HG03039 (cell line): Measurements from ENCODE around the gene WDR64.
"Not testable (repeated sequence)": the region's sequence is repeated elsewhere in the genome, so short reads cannot be mapped to it uniquely, and the experiment has no call there.

Source experiments
- ATAC-seq: cut with Tn5 transposase; IDR thresholded peaks from one replicate; pipeline ENCODE4 v1.9.1; 2021; ENCODE audit warnings: mild to moderate bottlenecking, moderate library complexity; ENCODE audit not compliant: unreplicated experiment

Gene WDR64

DNA sequence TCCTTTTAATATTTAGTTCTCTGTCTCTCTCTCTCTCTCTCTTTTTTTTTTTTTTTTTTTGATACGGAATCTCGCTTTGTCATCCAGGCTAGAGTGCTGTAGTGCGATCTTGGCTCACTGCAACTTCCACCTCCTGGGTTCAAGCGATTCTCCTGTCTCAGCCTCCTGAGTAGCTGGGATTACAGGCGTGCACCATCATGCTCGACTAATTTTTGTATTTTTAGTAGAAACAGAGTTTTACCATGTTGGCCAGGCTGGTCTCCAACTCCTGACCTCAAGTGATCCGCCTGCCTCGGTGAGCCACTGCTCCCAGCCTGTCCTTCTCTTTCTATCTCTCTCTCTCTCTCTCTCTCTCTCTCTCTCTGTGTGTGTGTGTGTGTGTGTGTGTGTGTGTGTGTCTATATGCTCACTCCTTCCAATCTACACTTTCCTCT, 83.4 kb downstream of the WDR64 start:
- not testable (repeated sequence) for ATAC-seq

DNA sequence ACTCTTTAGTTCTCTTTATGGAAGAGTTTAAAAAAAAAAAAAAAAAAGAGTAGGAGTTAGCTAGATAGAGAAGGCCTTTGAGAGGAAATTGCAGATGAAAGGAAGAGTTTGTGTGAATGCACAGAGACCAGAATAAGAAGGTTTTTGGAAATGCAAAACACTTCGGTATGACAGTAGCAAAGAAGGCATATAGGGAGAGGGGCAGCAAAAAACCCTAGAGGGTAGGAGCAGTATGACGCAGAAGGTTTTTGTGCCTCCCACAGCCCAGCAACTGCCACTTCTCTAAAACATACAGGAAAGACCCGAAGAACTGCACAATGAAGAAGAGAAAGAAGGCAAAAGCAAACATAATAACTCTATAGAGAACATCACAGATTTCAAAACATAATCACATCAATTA, 84.3 kb downstream of the WDR64 start:
- no peak for ATAC-seq

DNA sequence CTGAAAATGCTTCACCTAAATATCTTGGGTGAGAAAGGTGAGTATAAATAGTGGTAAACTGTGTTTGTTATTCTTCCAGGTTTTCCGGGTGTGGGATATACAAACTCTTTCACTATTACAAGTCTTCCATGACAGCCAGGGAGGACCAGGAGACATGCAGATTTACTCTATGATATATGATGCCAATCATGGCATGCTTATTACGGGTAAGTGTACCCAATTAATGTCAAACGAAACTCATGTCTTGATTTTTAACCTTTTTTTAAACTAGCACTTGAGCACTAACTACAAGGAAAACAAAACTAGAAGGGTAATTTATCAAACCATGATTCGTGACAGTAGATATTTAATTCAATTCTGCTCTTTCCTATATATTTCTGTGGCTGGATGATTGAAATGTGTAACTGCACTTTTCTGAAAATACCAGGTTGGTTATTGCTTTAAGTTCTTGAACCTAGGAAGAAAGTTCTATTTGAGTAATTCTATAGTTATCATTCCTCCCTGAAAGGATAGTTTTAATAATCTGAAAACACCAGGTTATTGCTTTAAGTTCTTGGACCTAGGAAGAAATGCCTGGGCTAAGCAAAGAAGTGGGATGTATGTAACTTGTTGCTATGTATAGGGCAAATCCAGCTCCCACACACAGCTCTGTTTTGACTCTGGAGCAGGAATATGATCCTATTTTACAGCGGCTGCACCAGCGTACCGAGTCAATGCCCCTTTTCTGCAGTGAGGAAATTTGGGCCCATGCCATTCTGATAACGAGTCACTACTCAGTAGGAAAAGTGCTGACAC, 86.4 kb downstream of the WDR64 start:
- no peak for ATAC-seq

DNA sequence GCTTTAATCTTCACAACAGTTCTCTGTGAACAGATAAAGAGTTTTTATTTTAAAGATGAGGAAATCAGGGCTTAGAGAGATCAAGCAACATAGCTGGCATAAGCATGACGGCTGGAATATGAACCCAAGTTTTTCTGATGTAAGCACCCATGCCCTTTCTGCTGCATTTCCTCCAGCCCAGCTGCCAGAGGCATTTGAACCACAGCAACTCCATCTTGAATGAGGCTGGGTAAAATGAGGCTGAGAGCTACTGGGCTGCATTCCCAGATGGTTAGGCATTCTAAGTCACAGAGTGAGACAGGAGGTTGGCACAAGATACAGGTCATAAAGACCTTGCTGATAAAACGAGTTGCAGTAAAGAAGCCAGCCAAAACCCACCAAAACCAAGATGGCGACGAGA, 90.0 kb downstream of the WDR64 start:
- ATAC-seq = no peak

DNA sequence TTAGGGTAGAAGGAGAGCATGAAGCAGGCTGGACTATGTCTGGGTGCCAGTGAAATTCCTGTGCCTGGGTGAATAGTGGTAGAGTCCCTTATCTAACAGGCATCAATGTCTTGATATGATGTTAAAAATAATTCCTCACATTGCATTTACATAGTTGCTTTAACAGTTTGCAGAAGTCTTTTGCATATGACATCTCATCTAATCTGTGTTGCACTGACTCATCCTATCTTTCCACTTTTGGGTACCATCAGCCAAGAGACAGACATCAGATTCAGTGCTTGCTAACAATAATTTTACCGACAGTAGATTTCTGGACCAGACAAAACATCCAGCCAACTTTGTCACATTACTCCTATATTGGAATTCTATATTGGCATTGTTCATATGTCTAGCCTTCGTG, 92.5 kb downstream of the WDR64 start:
- no peak for ATAC-seq

DNA sequence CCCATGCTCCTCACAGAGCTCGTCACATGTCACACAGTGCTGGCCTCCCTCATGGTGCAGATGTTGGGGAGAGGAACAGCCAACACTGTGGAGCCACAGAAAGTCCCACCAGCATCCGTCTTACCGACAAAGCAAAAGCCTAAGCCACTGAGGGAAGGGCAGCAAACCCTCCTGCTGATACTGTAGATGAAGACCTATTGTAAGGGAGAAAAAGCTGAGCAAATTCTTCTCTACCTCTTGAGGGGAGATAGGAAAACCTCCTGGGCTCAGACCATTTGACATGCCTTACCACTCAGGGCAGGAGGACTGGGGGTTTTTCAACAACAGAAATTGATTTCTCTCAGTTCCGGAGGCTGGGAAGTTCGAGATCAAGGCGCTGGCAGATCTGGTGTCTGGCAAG, 95.9 kb downstream of the WDR64 start:
- no peak for ATAC-seq

DNA sequence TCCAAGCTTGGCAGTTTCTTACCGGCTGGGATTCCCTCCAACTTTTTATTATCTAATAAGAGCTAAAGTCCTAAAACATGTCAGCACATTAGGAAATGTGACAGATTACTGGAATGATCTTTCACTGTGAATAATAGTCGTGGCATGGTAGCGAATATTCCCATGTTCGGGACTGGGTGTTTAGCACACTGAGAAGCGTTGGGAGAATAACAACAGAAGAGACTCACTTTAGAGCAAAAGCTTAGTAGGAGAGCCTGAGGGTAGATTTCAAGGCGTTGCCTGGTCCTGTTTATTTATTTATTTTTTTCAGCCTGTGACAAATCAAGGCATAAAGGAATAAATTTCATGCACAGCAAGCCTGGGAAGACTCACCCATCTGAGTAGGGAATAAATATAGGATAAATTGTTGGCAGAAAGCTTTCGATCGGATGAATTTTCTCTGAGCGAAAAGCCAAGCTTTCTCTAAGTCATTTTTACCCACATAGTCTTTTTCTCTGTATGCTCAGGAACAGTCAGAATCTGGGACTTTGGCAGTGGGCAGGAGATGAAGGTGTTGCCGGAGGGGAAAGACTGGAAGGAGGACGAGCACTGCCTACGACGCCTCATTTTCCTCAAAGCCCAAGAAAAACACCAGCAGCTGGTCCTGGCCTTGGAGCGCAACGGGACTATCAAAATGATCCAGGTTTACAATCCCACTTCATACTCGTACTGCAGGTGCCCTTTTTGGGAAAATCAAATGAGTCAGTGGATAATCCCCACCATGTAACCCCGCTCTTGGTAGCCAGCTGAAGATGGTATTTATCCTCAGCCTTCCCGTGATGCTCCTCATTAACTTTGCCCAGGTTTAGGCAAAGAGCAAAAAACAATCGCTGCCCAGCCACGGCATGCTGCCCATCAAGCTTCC, 97.2 kb downstream of the WDR64 start:
- ATAC-seq = no peak

DNA sequence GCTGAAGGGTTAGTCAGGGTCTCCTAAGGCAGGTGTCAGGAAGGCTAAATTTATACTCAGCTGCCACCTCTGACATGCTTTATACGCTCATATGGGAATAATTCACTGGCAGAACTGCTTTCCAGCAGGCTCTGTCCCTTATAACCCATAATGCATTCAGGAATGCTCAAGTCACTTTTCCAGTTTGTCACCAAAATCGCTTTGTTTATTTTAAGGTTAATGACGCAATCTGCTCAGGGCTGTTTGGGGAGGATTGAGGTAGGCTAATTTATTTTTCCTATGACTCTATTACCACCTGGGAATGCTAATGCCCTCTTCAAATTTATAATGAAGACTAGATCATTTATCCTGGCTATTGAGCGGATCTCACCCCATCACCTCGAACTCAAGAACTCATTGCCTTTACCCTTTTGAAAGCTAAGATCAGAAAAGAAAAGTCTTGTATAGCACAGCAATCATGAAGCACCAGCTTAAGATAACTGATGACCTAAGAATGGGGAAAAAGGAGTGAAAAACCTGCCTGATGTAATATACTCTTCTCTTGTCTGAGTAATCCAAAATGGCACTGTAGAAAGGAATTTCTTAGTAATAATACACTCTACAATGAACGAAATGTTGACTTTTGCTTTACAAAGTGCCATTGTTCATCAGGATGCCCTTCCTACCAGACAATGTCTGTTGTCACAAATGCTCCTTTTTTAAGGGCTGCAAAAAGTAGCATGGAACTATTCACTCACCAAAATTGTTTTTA, 98.0 kb downstream of the WDR64 start:
- no peak for ATAC-seq

DNA sequence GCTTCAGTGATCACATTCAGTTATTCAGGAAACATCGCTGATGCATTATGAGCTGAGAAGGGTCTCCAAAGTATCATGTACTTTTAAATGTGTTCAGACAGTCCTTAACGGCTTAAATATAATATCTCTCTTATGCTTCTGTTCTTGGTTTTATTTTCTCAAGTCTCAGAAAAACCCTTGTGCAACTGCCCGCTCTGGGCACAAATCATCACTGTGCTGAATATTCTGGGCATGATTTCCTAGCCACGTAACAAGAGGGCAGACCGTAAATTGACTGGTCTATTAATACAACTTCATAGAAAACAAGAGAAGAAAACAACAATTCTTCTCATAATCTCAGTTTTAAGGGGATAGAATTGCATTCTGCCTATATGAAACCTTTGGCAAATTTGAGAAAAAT, 99.4 kb downstream of the WDR64 start:
- ATAC-seq = no peak

DNA sequence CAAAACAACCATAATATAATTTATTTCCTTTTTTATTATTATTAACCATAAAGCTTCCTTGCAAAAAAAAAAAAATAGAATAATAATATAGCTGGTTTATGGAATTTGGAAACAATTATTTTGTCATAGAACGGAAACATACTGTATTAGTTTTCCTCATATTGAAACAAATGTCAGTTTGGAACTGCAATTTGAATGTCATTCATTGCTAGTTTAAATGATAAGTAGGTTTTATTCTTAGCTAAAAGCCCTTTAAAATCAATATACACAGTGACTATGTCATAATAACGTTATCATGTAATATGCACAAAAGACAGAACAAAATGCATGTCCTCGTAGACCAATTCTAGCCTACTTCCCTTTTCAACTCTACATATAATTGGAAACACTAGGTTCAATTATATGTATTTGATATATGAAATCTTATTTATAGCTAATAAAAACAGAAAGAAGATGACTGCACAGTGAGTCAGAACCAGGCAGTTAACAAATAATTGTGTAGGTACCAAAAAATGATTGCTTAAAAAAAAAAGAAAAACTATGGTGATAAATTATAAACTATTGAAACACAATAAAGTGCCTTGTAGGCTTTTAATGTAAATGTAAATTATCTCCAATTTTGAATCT, 110.7 kb downstream of the WDR64 start:
- ATAC-seq = no peak

DNA sequence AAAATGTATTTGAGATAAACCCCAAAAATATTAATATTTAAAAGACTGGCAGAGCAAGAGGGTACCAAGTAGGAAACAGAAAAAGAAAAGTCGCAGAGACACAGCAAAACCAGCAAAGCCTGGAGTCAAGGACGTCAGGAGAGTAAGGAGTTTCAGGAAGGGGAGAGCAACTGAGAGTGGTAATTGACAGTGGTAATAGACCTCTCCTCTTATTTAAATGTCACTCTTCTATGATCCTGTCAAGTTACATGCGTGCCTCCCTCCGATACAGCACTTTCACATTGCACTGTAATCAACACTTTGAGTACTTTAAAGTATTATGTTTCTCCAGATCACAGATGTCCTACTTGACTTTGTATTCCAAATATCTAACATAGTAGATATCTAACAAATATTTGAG, 113.3 kb downstream of the WDR64 start:
- no peak for ATAC-seq

DNA sequence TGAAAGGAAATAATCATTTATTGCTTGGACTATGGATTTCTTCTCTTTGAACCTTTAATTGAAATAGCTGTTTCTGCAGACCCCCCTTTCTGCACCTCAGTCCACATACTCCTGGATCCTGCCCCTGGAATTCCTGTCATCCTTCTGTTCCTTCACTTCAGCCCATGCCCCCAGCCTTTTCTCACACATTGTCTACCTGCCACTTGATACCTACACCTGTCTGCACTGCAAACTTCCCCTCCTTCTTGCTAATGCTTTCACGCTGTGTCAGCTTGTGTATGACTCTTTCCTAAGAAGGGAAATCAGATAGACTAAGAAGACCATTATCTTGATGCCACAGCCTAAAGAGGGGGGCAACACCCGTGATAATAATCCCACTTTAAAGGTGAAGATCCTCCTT, 115.7 kb downstream of the WDR64 start:
- ATAC-seq = no peak

DNA sequence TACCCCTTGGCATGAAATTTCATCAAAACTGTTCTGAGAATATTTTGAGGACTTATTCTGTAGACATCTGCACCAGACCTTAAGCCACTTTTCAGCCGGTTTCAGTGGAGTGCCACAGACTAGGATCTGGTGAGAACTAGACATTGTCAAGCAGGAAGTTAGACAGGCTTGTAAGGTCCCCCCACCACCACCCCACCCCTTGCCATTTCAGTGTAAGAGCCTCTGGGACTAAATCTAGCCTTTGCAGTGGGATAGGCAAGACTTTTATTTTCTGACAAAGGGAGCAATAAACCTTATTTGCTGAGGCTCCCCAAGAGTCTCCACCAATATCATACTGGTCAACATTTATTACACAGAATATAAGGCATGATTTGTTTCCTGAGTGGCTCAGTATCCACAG, 118.0 kb downstream of the WDR64 start:
- no peak for ATAC-seq

DNA sequence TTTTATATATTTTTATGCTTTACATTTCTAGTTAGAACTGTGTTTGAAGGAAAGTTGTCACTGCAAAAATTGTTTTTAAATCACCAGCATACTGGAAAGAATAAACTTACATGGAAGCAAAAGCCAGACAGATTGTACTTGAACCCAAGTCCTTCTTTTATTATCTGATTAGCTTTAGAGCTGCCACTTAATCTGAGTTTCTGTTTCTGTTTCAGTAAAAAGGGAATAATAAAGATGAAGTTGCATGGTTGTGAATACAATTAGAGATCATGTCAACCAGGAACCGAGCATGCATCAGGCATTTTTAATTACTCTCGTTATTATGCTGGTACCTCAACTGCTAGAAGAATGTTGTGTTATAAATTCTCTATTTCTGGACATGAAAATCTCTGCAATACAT, 119.0 kb downstream of the WDR64 start:
- ATAC-seq = no peak

DNA sequence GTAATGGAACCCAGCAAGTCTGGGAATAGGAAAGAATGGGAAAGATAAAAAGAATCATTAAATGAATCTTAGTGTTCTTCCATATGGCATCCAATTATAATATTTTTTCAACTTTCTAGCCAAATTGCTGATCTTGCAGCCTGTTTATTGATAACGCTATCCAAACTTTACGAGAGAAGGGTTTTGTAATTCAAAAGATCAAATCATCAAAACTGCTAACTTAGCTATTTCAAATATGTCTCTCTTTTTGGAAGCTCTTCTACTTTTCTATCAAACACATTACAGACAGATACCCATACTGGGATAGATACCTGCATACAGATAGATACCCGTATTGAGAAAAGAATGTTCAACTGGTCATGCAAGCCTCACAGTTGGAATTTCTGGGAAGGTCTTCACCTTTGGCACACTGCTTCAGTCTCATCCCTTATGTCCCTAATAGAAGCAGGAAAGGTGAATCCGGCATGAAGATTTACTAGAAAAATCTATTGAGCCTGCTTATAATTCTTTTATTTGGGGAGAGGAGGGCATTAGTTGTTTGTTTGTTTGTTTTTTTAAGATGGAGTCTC, 120.9 kb downstream of the WDR64 start:
- ATAC-seq = no peak

DNA sequence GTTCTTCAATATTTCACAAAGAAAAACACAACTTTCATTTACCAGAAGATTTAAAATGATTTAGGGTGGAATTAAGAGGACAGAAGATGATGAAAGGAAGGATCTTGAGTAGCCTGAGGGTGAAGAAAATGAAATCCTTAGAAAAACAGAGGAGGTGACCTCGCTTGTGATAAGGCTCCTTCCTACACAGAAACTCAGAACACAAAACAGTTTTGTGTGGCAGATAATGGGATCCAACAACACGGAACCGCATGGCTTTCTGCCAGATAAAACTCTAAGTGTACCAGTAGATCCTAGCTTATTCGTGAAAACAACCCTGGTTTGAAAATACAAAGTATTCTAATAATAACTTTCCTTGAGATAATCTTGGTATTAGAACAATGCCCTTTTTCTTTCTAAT, 121.9 kb downstream of the WDR64 start:
- ATAC-seq = no peak

DNA sequence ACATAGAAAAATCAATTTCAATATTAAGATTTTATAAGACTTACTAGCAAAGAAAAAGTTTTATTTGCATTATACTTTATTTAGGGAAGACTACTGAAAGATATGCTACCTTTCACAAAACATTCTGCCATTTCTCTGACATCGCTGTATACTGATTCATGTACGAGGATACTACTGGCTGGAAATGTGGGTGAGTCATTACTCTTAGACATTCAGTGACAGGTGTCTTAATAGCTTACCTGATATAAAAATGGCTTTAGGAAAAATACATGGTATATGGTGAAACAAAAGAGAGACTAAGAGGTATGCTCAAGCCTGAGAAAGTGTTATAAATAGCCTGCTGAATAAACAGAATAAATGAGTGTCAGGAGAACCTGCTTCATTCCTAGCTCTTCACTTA, 122.9 kb downstream of the WDR64 start:
- no peak for ATAC-seq

DNA sequence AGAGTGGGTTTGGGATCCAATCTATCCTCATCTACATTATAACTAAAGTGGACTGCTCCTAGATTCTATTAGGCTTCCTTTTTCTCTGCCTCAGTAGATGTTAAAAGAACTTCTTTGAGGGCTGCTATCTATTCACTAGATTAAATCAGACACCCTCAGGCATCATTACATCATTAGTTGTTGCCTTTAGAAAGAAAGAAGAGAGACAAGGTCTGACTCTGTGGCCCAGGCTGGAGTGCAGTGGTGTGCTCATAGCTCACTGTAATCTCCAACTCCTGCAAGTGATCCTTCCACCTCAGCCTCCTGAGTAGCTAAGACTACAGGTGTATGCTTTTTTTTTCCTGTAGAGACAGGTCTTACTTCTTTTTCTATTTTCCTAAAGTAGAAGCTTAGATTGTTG, 124.8 kb downstream of the WDR64 start:
- ATAC-seq = no peak

DNA sequence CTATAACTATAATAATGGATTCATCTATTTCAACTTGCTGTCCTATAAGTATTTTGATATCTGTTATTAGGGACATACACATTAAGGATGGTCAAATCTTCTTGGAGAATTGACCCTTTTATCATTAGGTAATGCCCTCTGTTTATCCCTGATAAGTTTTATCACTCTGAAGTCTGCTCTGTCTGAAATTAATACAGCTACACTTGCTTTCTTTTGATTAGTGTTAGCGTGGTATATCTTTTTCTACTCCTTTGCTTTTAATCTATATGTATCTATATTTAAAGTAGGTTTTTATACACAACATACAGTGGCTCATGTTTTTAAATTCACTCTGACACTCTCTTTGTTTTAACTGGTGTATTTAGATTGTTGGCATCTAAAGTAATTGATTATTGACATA, 126.0 kb downstream of the WDR64 start:
- ATAC-seq = no peak

DNA sequence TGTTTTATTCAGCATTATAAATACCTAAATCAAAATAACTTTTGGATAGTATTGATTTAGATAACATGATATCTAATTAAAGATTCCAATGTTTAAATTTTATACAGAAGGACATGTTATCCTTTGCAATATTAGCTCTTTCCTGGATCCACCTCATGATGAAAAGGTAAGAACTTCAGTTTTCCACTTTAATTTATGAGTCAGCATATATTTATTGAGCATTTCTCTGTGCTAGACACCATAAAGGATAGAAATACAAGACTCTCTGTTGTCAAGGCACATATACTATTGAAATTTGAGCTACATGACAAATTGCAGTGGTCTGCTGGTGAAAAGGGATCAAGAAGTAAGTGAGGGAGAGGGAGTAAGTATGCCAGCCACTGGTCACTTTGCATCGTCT, 127.8 kb downstream of the WDR64 start:
- ATAC-seq = no peak

DNA sequence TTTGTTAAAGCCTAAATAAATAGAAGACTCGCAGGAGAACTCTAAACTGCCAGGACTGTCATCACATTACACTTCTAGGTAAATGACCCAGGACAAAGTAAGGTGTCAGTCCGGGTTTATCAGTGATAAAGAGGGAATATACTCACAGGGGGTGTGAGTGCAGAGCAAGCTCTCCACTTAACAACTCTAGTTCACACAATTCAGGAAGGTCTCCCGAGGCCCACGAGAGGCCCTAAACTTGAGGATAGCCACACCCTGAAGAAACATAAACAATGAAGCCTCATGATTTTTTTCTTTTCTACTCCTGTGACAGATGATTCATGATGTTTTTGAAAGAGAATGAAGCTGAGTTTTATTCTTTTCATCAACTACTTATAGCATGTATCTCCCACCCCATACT, 130.3 kb downstream of the WDR64 start:
- ATAC-seq = no peak
